SK-N-SH (cell line): Measurements from ENCODE around the gene FNDC11. TPM values are rescaled to one million over a fixed set of nuclear protein-coding genes. Genes with fewer than 3 reads are reported as not detected.

Experiments used
- CTCF ChIA-PET: fragments of 300-600, 350-600 bp; formaldehyde crosslinking; extraction: SDS; loops from one replicate; lab custom pipeline; 2021; lab: Yijun Ruan, JAX
- POLR2A ChIA-PET: fragments of 350-600 bp; sonication (Branson Sonifier 250); formaldehyde crosslinking; extraction: SDS; loops from one replicate; lab custom pipeline; 2020; ENCODE audit warnings: antibody characterized with exemption, inconsistent platforms; lab: Yijun Ruan, JAX
- DNase-seq: peaks from one replicate; pipeline ENCODE4 v3.0.0; 2012
- H2AFZ ChIP-seq: fragments of 200-600 bp; sonication (generic); 2 replicates; pipeline ENCODE4 v1.8.1; 2016; ENCODE audit warnings: antibody characterized with exemption, mild to moderate bottlenecking, low read depth
- H3F3A ChIP-seq: fragments of 200-600 bp; sonication (generic); replicated peaks from 2 replicates; pipeline ENCODE3; 2016; ENCODE audit warnings: antibody characterized with exemption, mild to moderate bottlenecking; ENCODE audit not compliant: insufficient read depth
- H3K27ac ChIP-seq, 2 experiments: fragments of 200-500 bp in 1 of 2; fragments of 200-600 bp in 1 of 2; sonication (Bioruptor generic) in 1 of 2; sonication (generic), shearing (Covaris generic) in 1 of 2; 2 replicates each; pipeline versions ENCODE4 v1.5.1 to v1.6.1; 2014 to 2016; ENCODE audit warnings: low read depth in 2 of 2, inconsistent platforms in 1 of 2, low read length in 1 of 2, mild to moderate bottlenecking in 1 of 2, mixed read lengths in 1 of 2
- H3K27me3 ChIP-seq: fragments of 200-600 bp; sonication (generic), shearing (Covaris generic); 2 replicates; pipeline ENCODE4 v1.6.1; 2016; ENCODE audit warnings: mixed run types; ENCODE audit not compliant: insufficient read depth
- H3K36me3 ChIP-seq, 2 experiments: fragments of 200-500 bp in 1 of 2; fragments of 200-600 bp in 1 of 2; sonication (Bioruptor generic) in 1 of 2; sonication (generic) in 1 of 2; replicated peaks in 1 of 2; 2 replicates each; pipeline versions ENCODE3 to v1.5.1; 2014 to 2016; ENCODE audit warnings: low read length in 1 of 2, mild to moderate bottlenecking in 1 of 2; ENCODE audit not compliant: insufficient read depth in 2 of 2, control insufficient read depth in 1 of 2
- H3K4me1 ChIP-seq, 2 experiments: fragments of 200-500 bp in 1 of 2; fragments of 200-600 bp in 1 of 2; sonication (Bioruptor generic) in 1 of 2; sonication (generic), shearing (Covaris generic) in 1 of 2; 2 replicates each; pipeline versions ENCODE4 v1.5.1 to v1.6.1; 2014 to 2016; ENCODE audit warnings: low read depth in 1 of 2, low read length in 1 of 2, mixed run types in 1 of 2; ENCODE audit not compliant: insufficient read depth in 2 of 2, control insufficient read depth in 1 of 2
- H3K4me2 ChIP-seq: fragments of 200-600 bp; sonication (generic), shearing (Covaris generic); 2 replicates; pipeline ENCODE4 v1.6.1; 2017; ENCODE audit warnings: mixed run types
- H3K4me3 ChIP-seq, 2 experiments: fragments of 200-500 bp in 1 of 2; fragments of 200-600 bp in 1 of 2; sonication (Bioruptor generic) in 1 of 2; sonication (generic), shearing (Covaris generic) in 1 of 2; 2 replicates each; pipeline versions ENCODE4 v1.5.1 to v1.8.1; 2014 to 2016; ENCODE audit warnings: low read depth in 2 of 2, inconsistent platforms in 1 of 2, low read length in 1 of 2, mild to moderate bottlenecking in 1 of 2, mixed read lengths in 1 of 2, moderate library complexity in 1 of 2
- H3K79me2 ChIP-seq: fragments of 200-600 bp; sonication (generic); 2 replicates; pipeline ENCODE4 v1.8.1; 2017; ENCODE audit warnings: mild to moderate bottlenecking; ENCODE audit not compliant: insufficient read depth
- H3K9ac ChIP-seq: fragments of 200-600 bp; sonication (generic); 2 replicates; pipeline ENCODE4 v1.6.1; 2017; ENCODE audit warnings: mixed run types
- H3K9me2 ChIP-seq: fragments of 200-600 bp; sonication (generic); 2 replicates; pipeline ENCODE4 v1.6.1; 2017; ENCODE audit warnings: mixed run types
- H3K9me3 ChIP-seq: fragments of 200-600 bp; sonication (generic); 2 replicates; pipeline ENCODE4 v1.6.1; 2017; ENCODE audit warnings: mixed run types, mild to moderate bottlenecking, moderate library complexity
- H4K20me1 ChIP-seq: fragments of 200-600 bp; sonication (generic); 2 replicates; pipeline ENCODE4 v1.6.1; 2017; ENCODE audit warnings: mild to moderate bottlenecking, mixed run types; ENCODE audit not compliant: insufficient read depth
- CHD2 ChIP-seq: fragments of 150-350 bp; IDR thresholded peaks from 2 replicates; pipeline ENCODE4 v1.6.1; 2018; ENCODE audit warnings: low read length; ENCODE audit not compliant: partially characterized antibody
- EP300 ChIP-seq, 2 experiments: IDR thresholded peaks; 2 replicates each; pipeline versions ENCODE4 v1.4.0 to v1.6.1; 2012; ENCODE audit warnings: borderline replicate concordance in 1 of 2, low read depth in 1 of 2, low read length in 1 of 2
- FOXJ3 ChIP-seq: sonication (generic); formaldehyde crosslinking; IDR thresholded peaks from 2 replicates; pipeline ENCODE4 v1.5.1; 2020; ENCODE audit warnings: mild to moderate bottlenecking, missing genetic modification reagents
- FOXM1 ChIP-seq: IDR thresholded peaks from 2 replicates; pipeline ENCODE4 v1.4.0; 2012; ENCODE audit warnings: low read depth, mild to moderate bottlenecking
- MEF2A ChIP-seq: IDR thresholded peaks from 2 replicates; pipeline ENCODE4 v1.4.0; 2012; ENCODE audit warnings: low read depth, borderline replicate concordance
- NFIC ChIP-seq: IDR thresholded peaks from 2 replicates; pipeline ENCODE4 v1.4.0; 2012; ENCODE audit warnings: borderline replicate concordance
- NRF1 ChIP-seq: IDR thresholded peaks from 2 replicates; pipeline ENCODE4 v1.6.1; 2012; ENCODE audit warnings: low read depth, mild to moderate bottlenecking, low read length
- POLR2AphosphoS5 ChIP-seq: IDR thresholded peaks from 2 replicates; pipeline ENCODE4 v1.6.1; 2012; ENCODE audit warnings: low read depth, low read length
- RFX5 ChIP-seq: IDR thresholded peaks from 2 replicates; pipeline ENCODE4 v1.6.1; 2012; ENCODE audit warnings: mild to moderate bottlenecking, improper control_type of control experiment, low read length
- RXRA ChIP-seq: IDR thresholded peaks from 2 replicates; pipeline ENCODE4 v1.4.0; 2012; ENCODE audit warnings: low read depth, mild to moderate bottlenecking, borderline replicate concordance
- SIN3A ChIP-seq: IDR thresholded peaks from 2 replicates; pipeline ENCODE4 v1.6.1; 2012; ENCODE audit warnings: low read depth, mild to moderate bottlenecking, low read length, moderate library complexity, borderline replicate concordance
- SMC3 ChIP-seq: IDR thresholded peaks from 2 replicates; pipeline ENCODE4 v1.6.1; 2012; ENCODE audit warnings: low read depth, low read length, improper control_type of control experiment
- TAF1 ChIP-seq: IDR thresholded peaks from 2 replicates; pipeline ENCODE4 v1.6.1; 2012; ENCODE audit warnings: low read depth, mild to moderate bottlenecking, low read length, moderate library complexity, borderline replicate concordance
- TCF12 ChIP-seq: IDR thresholded peaks from 2 replicates; pipeline ENCODE4 v1.4.0; 2012
- TEAD4 ChIP-seq: IDR thresholded peaks from 2 replicates; pipeline ENCODE4 v1.4.0; 2012; ENCODE audit warnings: mild to moderate bottlenecking, borderline replicate concordance; ENCODE audit not compliant: insufficient read depth
- YY1 ChIP-seq: IDR thresholded peaks from 2 replicates; pipeline ENCODE4 v1.4.0; 2012; ENCODE audit warnings: low read depth, mild to moderate bottlenecking
- WGBS: methylation state at CpG from one replicate; pipeline ENCODE4 v1.1.6; 2017; ENCODE audit warnings: low lambda C conversion rate; 5-methylcytosine and 5-hydroxymethylcytosine counted together
- polyA plus RNA-seq, 3 experiments: library from polyadenylated mRNA; depleted of rRNA; stranded (reverse); fragments of >200 nt; gene quantifications; 2 replicates each; pipeline ENCODE4 v1.2.3, GENCODE V29; 2012
- TF ChIP-seq, protein P1 (sequence below): fragments of 200-600 bp; sonication (generic); IDR thresholded peaks from 2 replicates; pipeline ENCODE4 v1.6.1; 2017; ENCODE audit warnings: antibody characterized with exemption, mild to moderate bottlenecking, moderate library complexity
- TF ChIP-seq, protein P2 (sequence below): IDR thresholded peaks from 2 replicates; pipeline ENCODE4 v1.4.0; 2012; ENCODE audit warnings: low read depth
- TF ChIP-seq, protein P3 (sequence below): fragments of 150-350 bp; IDR thresholded peaks from 2 replicates; pipeline ENCODE4 v1.6.1; 2016; ENCODE audit warnings: mild to moderate bottlenecking, low read depth, low read length
- TF ChIP-seq, protein P4 (sequence below): IDR thresholded peaks from 2 replicates; pipeline ENCODE4; 2012

The FNDC11 gene
- polyA plus RNA-seq, 1 of the 3 experiments (the other 2 are of a cell fraction): 5.5 TPM

DNA sequence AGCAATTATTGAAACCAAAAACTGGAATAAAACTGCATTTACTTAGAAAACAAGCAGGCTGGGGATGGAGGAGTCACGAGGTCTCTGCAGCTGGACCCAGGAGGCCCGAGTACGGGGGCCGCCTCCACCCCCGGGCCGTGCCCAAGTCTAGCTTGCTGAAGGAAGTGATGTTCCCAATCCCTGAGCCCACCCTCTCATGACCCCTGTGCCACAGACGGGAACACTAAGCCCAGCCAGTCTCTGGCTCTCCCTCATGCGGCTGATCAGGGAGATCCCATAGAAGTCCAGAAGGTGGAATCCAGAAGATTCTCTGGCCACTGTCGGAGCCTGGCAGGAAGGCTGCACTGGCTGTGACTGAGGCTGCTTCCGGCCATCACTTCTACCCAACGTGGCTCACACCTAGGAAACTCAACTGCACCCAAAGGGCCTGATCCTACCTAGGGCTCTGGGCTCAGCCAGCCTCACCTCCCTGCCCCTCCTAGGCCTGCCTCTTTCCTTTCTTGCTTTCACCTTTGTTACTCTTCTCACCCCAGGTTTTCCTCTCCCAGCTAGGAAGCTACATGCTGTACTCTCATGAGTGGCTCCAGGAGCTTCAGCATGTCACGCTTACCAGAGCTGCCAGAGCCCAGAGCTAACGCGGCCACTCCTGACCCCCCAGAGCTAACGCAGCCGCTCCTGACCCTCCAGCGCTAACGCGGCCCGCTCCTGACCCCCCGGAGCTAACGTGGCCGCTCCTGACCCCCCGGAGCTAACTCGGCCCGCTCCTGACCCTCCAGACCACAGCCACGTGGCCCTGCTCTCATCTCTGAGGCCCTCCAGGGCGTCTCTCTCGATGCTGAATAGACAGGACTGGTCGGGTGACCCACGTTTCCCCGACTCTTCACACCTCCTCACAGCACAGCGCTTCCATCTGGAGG lies 44.8 kb downstream of the FNDC11 start:
- DNase-seq: no peak
- no peak overlapping the region for H3K4me3 ChIP-seq
- no peak overlapping the region for H3K27ac ChIP-seq
- POLR2A ChIA-PET: interaction anchor here (1.1 to 1.2 kb wide), 3 partner anchors 11 to 55 kb away, joined by 3 to 4 read pairs (median 3); partner anchors contain the start of genes HELZ2 and STMN3
- no peaks in the 10 kb centered on the region for H3K79me2 ChIP-seq
- CTCF ChIA-PET: interaction anchor here (1.1 to 1.5 kb wide), 2 partner anchors 18 to 61 kb away, joined by 4 to 6 read pairs; partner anchors contain the start of gene PTK6
- peaks cover 2% of the 10 kb centered on the region for H3F3A ChIP-seq
- peaks cover 6 to 20% of the 10 kb centered on the region in 2 experiments for H3K36me3 ChIP-seq
- H4K20me1 ChIP-seq: no peaks in the 10 kb centered on the region
- no peak overlapping the region for H2AFZ ChIP-seq
- H3K4me1 ChIP-seq: no peaks in the 10 kb centered on the region
- no peaks in the 10 kb centered on the region for H3K9me3 ChIP-seq
- TF ChIP-seq SIN3A (no peak), RFX5 (no peak), POLR2AphosphoS5 (no peak), EP300 (IDR thresholded peaks at IDR 0.05; ENCODE audit: borderline replicate concordance in 1 of 2, low read depth in 1 of 2, low read length in 1 of 2) (no peak), SMC3 (no peak), TCF12 (no peak), RXRA (no peak), YY1 (no peak), CHD2 (no peak), TAF1 (no peak), NRF1 (no peak), TEAD4 (no peak)
- TF ChIP-seq, protein P1, sequence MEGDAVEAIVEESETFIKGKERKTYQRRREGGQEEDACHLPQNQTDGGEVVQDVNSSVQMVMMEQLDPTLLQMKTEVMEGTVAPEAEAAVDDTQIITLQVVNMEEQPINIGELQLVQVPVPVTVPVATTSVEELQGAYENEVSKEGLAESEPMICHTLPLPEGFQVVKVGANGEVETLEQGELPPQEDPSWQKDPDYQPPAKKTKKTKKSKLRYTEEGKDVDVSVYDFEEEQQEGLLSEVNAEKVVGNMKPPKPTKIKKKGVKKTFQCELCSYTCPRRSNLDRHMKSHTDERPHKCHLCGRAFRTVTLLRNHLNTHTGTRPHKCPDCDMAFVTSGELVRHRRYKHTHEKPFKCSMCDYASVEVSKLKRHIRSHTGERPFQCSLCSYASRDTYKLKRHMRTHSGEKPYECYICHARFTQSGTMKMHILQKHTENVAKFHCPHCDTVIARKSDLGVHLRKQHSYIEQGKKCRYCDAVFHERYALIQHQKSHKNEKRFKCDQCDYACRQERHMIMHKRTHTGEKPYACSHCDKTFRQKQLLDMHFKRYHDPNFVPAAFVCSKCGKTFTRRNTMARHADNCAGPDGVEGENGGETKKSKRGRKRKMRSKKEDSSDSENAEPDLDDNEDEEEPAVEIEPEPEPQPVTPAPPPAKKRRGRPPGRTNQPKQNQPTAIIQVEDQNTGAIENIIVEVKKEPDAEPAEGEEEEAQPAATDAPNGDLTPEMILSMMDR: no peak
- 85% methylated on average over 29 of the region's 33 CpGs for WGBS
- H3K9ac ChIP-seq: no peak overlapping the region
- H3K27me3 ChIP-seq: no peaks in the 10 kb centered on the region
- no peaks in the 10 kb centered on the region for H3K9me2 ChIP-seq
- H3K4me2 ChIP-seq: no peak overlapping the region

DNA sequence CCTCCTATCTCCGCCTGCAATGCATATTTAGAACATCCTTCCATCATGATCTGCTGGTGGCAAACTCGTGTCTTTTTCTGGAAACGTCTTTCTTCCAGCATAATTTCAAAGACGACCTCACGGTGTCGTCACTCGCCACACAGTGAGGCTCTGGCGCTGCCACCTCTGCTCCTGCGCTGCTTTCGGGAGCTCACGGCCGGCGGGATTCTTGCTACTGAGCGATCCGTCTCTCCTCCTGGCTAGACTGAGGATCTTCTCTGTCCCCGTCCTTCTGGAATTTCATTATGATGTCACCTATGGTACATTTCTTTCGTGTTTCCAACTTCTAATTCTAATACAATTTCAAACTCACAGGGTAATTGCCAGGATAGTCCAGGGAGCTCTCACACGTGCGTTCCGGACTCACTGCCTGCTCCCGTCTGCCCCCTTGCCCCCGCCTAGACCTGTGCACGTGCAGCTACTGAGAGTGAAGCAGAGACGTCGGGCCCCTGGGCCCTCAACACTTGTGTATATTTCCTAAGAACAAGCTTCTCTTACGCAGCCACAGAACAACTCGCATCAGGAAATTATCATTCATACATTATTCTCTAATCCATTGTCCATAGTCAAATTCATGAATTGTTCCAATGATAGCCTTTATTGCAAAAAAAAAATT lies 45.6 kb downstream of the FNDC11 start:
- H3K9ac ChIP-seq: no peak overlapping the region
- H3K9me3 ChIP-seq: no peaks in the 10 kb centered on the region
- no peaks in the 10 kb centered on the region for H3K4me1 ChIP-seq
- CTCF ChIA-PET: interaction anchor here (1.1 to 1.5 kb wide), 2 partner anchors 19 to 62 kb away, joined by 4 to 6 read pairs; partner anchors contain the start of gene PTK6
- TF ChIP-seq TCF12 (no peak), SIN3A (no peak), TAF1 (no peak), FOXJ3 (CRISPR knock-in tag) (no peak), NRF1 (no peak), MEF2A (no peak), NFIC (no peak), FOXM1 (no peak), YY1 (no peak), RFX5 (no peak), TEAD4 (no peak)
- TF ChIP-seq, protein P2, sequence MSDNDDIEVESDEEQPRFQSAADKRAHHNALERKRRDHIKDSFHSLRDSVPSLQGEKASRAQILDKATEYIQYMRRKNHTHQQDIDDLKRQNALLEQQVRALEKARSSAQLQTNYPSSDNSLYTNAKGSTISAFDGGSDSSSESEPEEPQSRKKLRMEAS: no peak
- TF ChIP-seq, protein P3, sequence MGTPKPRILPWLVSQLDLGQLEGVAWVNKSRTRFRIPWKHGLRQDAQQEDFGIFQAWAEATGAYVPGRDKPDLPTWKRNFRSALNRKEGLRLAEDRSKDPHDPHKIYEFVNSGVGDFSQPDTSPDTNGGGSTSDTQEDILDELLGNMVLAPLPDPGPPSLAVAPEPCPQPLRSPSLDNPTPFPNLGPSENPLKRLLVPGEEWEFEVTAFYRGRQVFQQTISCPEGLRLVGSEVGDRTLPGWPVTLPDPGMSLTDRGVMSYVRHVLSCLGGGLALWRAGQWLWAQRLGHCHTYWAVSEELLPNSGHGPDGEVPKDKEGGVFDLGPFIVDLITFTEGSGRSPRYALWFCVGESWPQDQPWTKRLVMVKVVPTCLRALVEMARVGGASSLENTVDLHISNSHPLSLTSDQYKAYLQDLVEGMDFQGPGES: no peak
- TF ChIP-seq, protein P4, sequence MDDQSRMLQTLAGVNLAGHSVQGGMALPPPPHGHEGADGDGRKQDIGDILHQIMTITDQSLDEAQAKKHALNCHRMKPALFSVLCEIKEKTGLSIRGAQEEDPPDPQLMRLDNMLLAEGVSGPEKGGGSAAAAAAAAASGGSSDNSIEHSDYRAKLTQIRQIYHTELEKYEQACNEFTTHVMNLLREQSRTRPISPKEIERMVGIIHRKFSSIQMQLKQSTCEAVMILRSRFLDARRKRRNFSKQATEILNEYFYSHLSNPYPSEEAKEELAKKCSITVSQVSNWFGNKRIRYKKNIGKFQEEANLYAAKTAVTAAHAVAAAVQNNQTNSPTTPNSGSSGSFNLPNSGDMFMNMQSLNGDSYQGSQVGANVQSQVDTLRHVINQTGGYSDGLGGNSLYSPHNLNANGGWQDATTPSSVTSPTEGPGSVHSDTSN: no peak
- TF ChIP-seq, all 33 proteins: peak for 0
- Histone ChIP-seq H3K36me3 (peaks cover 6 to 20% of the 10 kb centered on the region in 2 experiments), H3K27me3 (no peaks in the 10 kb centered on the region), H2AFZ (no peak overlapping the region), H3K79me2 (no peaks in the 10 kb centered on the region), H3F3A (peaks cover 2% of the 10 kb centered on the region), H3K27ac (no peak overlapping the region), H3K4me2 (no peak overlapping the region), H4K20me1 (no peaks in the 10 kb centered on the region), H3K9me2 (no peaks in the 10 kb centered on the region), H3K4me3 (no peak overlapping the region)
- no peak for DNase-seq
- 88% methylated on average over 27 of the region's 27 CpGs for WGBS
- POLR2A ChIA-PET: interaction anchor here (1.1 to 1.2 kb wide), 2 partner anchors 25 to 54 kb away, joined by 3 to 4 read pairs; partner anchors contain the start of genes HELZ2 and STMN3
